Psoas muscle (tissue), 8 donors: ENCODE measurements around the gene AHCY. TPM values are rescaled to one million over a fixed set of nuclear protein-coding genes. Genes with fewer than 3 reads are reported as not detected.

ENCODE experiments used
- ATAC-seq, 4 donors: fragments of 200-7000 bp; cut with Tn5 transposase; one replicate each; pipeline ENCODE4 v1.9.1; 2020; ENCODE audit warnings: moderate library complexity in 3 of 4, mild to moderate bottlenecking in 2 of 4
- DNase-seq, 2 donors: peaks; one replicate each; pipeline ENCODE4 v3.0.0-alpha.2; 2020
- H3K27ac ChIP-seq: fragments of 200-600 bp; one replicate; pipeline ENCODE4 v1.8.0; 2022
- H3K27me3 ChIP-seq, 3 donors: fragments of 200-600 bp in 1 of 3; one replicate each; pipeline versions ENCODE4 v1.6.1 to v1.8.0; 2013 to 2022; ENCODE audit warnings: low read length in 2 of 3, mild to moderate bottlenecking in 2 of 3, moderate library complexity in 1 of 3; ENCODE audit not compliant: insufficient read depth in 3 of 3
- H3K36me3 ChIP-seq, 2 donors: fragments of 200-600 bp in 1 of 2; one replicate each; pipeline versions ENCODE4 v1.6.1 to v1.8.0; 2013 to 2022; ENCODE audit warnings: low read depth in 1 of 2, mild to moderate bottlenecking in 1 of 2, moderate library complexity in 1 of 2; ENCODE audit not compliant: insufficient read depth in 1 of 2
- H3K4me1 ChIP-seq: fragments of 200-600 bp; one replicate; pipeline ENCODE4 v1.8.0; 2022
- H3K4me3 ChIP-seq: fragments of 200-600 bp; one replicate; pipeline ENCODE4 v1.8.0; 2022; ENCODE audit warnings: mild to moderate bottlenecking
- H3K9me3 ChIP-seq: fragments of 200-600 bp; one replicate; pipeline ENCODE4 v1.8.0; 2022
- WGBS, 3 donors: extraction: QIAGEN DNeasy Blood & Tissue Kit; methylation state at CpG; one replicate each; pipeline versions ENCODE4 v1.1.6 to v1.1.7; 2013; 5-methylcytosine and 5-hydroxymethylcytosine counted together
- intact Hi-C, 2 donors: fragments of 100-400 bp; cut with DNase I; formaldehyde crosslinking; loops; one replicate each; pipeline versions ENCODE4 v1.11.0 to v1.14.2; 2022
- polyA plus RNA-seq, 3 donors: library from polyadenylated mRNA; stranded (reverse); fragments of 200-250 nt; gene quantifications; one replicate each; pipeline ENCODE4 v1.2.3, GENCODE V29; 2013
- total RNA-seq, 4 donors: library from RNA; stranded (reverse); fragmentation: NEBNext Ultra II Directional in 2 of 4; extraction: Animal tissue kit (Norgen Biotek cat#: 25700) in 2 of 4; gene quantifications; one replicate each; pipeline versions ENCODE4 v1.2.1 to v1.2.4, GENCODE V29; 2021 to 2023
- TF ChIP-seq, protein P1 (sequence below): fragments of 200-600 bp; IDR thresholded peaks from one replicate; pipeline ENCODE4 v1.8.0; 2022; ENCODE audit warnings: antibody characterized with exemption
- donor health status: healthy with polysubstance abuse.
- donor health status: DM: no; HTN: no; CAD: no; lungs with moderate emphysema.
- donor health status: Bipolar disorder and iron deficiency.
- donor health status: healthy.
- donor health status: DM: yes; HTN: yes; CAD: no.
- donor health status: DM: no; HTN: no; CAD: no.
- donor health status: DM: no; HTN: no; CAD: no.
- donor health status: DM: yes; HTN: yes; CAD: no.

AHCY gene
- total and polyA plus RNA-seq, 7 donors = 56.2 to 128 (median 89.6) TPM

DNA sequence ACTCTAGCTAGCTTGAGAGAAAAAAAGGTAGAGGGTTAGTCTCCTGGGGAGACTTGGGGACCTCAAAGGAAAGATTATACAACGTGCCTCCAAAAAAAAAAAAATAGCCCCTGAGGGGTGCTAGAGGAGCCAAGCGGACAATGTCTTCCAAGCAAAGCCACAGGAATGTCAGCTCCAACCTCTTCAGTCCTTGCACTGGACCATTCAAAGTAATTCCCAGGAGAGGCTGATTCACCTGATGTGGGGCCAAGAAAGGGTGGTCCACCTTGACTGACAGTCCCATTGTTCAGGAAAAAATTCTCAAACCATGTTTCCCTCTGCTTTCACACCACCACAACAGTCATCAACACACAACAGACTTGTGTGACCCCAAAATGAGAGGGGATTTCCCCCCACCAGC, 31.2 kb downstream of the AHCY start:
- no peak for DNase-seq
- Histone ChIP-seq H3K4me1 (no peaks in the 10 kb centered on the region), H3K9me3 (no peaks in the 10 kb centered on the region), H3K27ac (no peak overlapping the region), H3K27me3 (no peaks in the 10 kb centered on the region), H3K4me3 (no peak overlapping the region), H3K36me3 (peaks cover 3 to 45% of the 10 kb centered on the region in 2 donors)
- WGBS, 3 donors = 71 to 87% (median 87%) methylated on average over 2 of the region's 2 CpGs
- intact Hi-C loops = no loop called here
- ATAC-seq = no peak
- TF ChIP-seq, protein P1, sequence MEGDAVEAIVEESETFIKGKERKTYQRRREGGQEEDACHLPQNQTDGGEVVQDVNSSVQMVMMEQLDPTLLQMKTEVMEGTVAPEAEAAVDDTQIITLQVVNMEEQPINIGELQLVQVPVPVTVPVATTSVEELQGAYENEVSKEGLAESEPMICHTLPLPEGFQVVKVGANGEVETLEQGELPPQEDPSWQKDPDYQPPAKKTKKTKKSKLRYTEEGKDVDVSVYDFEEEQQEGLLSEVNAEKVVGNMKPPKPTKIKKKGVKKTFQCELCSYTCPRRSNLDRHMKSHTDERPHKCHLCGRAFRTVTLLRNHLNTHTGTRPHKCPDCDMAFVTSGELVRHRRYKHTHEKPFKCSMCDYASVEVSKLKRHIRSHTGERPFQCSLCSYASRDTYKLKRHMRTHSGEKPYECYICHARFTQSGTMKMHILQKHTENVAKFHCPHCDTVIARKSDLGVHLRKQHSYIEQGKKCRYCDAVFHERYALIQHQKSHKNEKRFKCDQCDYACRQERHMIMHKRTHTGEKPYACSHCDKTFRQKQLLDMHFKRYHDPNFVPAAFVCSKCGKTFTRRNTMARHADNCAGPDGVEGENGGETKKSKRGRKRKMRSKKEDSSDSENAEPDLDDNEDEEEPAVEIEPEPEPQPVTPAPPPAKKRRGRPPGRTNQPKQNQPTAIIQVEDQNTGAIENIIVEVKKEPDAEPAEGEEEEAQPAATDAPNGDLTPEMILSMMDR = no peak

DNA sequence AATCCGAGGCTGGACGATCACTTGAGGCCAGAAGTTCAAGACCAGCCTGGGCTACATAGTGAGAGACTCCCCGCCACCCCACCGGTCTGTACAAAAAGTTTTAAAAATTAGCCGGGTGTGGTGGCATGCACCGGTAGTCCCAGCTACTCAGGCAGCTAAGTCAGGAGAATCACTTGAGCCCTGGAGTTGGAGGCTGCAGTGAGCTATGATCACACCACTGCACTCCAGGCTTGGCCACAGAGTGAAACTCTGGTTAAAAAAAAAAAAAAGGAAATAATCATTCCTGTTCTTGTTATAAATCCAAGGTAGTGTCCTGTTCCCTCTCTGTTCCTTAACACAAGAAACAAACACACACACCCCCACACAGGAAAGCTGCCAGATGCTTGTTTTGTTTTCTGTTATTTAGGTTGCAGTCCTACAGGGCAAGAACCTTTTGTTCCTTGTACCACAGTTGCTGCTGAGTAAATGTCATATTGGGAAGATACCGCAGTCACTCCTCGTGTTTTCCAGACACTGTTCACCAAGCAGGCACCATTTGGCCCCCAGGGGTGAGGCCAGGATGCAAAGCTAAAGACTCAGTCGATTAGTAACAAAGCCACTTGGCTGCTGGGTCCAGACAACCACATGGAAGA, 33.0 kb downstream of the AHCY start:
- DNase-seq (no peak), ATAC-seq (peak in 2 of 4 donors; percentile 28 to 53)
- no peak overlapping the region for H3K27ac ChIP-seq
- WGBS, 3 donors = 68 to 79% (median 72%) methylated on average over 9 of the region's 9 CpGs
- no peak overlapping the region for H3K4me3 ChIP-seq
- intact Hi-C loops = loop anchor here in 1 of 2 donors (10.0 kb wide), 1 partner anchor 75 kb away; no protein-coding TSS in a partner anchor
- H3K27me3 ChIP-seq = no peaks in the 10 kb centered on the region
- no peaks in the 10 kb centered on the region for H3K9me3 ChIP-seq
- H3K4me1 ChIP-seq = no peaks in the 10 kb centered on the region
- peaks cover 3 to 27% of the 10 kb centered on the region in 2 donors for H3K36me3 ChIP-seq
- TF ChIP-seq, protein P1 = no peak

DNA sequence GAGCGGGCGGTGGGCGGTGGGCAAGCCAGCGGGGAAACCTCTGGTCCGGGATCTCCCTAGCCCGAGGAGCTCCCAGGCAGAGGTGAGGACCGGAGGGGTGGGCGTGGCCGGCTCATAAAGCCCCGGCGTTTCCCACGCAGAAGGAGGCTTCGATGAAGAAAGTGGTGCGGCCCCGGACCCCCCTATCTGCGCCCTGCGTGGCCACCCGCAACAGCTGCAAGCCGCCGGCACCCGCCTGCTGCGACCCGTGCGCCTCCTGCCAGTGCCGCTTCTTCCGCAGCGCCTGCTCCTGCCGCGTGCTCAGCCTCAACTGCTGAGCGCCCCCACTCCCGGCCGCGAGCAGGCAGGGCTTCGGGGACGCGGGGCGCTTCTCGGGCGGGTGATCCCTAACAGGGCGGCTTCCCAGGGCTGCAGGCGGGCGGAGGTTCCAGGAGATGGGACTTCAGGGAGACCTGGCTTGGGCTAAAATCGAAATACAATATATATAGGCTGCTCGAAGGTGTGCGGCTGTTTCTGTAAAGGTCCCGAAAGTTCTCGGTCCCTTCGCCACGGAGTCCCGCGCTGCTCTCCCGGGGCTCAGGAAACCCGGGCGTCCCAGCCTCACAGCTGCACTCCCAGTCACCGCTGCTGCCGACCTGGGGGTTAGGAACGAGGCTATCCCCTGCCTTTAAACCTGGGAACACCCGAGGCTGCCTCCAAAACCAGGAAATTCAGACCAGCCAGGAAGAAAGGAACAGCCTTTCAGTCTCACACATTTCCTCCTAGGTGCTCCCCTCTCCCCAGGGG, 34.1 kb downstream of the AHCY start:
- peak in 1 of 2 donors; percentile 27 for DNase-seq
- 10 to 29% (median 18%) methylated on average over 50 to 58 of the region's 58 CpGs for WGBS, 3 donors
- Histone ChIP-seq H3K27ac (no peak overlapping the region), H3K4me1 (no peaks in the 10 kb centered on the region), H3K4me3 (peak overlapping the region; percentile 53), H3K9me3 (no peaks in the 10 kb centered on the region), H3K36me3 (peaks cover 0 to 18% of the 10 kb centered on the region in 2 donors), H3K27me3 (no peaks in the 10 kb centered on the region)
- peak; percentile 34 to 61 (median 56) for ATAC-seq
- TF ChIP-seq, protein P1 = no peak
- intact Hi-C loops = loop anchor here in 1 of 2 donors (10.0 kb wide), 1 partner anchor 74 kb away; no protein-coding TSS in a partner anchor

DNA sequence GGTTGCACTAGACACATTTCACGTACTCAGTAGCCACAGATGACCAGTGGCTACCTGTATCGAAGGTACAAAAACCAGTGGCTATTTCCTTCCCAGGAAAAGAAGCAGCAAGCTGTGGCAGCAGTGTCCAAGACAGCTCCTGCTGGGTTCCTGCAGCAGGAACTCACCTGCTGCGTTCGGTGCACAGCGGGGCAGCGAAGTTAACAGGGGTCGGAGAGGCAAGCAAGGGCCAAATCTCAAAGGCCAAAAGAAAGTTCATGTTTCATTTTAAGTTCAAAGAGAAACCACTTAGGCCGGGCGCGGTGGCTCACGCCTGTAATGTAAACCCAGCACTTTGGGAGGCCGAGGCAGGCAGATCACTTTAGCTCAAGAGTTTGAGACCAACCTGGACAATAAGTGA, 35.0 kb downstream of the AHCY start:
- no peak overlapping the region for H3K4me3 ChIP-seq
- H3K36me3 ChIP-seq = peaks cover 0 to 10% of the 10 kb centered on the region in 2 donors
- H3K4me1 ChIP-seq = no peaks in the 10 kb centered on the region
- DNase-seq = no peak
- no peaks in the 10 kb centered on the region for H3K27me3 ChIP-seq
- 92 to 98% (median 97%) methylated on average over 12 of the region's 12 CpGs for WGBS, 3 donors
- H3K27ac ChIP-seq = no peak overlapping the region
- intact Hi-C loops = loop anchor here in 1 of 2 donors (10.0 kb wide), 1 partner anchor 73 kb away; no protein-coding TSS in a partner anchor
- TF ChIP-seq, protein P1 = no peak
- ATAC-seq = no peak
- H3K9me3 ChIP-seq = no peaks in the 10 kb centered on the region
